ENCODE results near the gene BATF. TPM values are rescaled to one million over a fixed set of nuclear protein-coding genes. Genes with fewer than 3 reads are reported as not detected.

BATF gene
- polyA plus RNA-seq, 1 experiment = not detected

DNA sequence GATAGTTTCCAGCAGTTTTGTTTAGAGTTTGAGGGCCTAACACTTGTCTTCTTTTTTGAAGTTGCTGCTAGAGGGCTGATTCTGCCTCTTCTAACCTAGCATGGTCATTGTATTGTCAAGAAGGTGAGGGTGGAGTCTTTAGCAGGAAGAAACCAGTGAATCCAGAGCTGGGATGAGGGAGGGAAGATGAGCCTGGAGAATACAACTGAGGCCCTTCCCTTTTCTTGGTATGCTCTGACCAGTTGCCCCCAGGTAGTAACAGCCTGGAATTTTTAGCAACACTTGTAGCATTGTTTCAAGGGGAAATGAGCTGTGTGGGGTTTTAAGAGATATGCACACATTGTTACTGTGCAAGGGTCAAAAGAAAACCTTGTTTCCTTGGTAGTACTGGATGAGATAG lies 65.1 kb downstream of the BATF start:
- H3K27me3 ChIP-seq (ENCODE audit: control insufficient read depth, insufficient read depth, low read length) = peaks cover 8% of the 10 kb centered on the region
- POLR2A ChIA-PET = no interaction called here
- TF ChIP-seq, protein P1, sequence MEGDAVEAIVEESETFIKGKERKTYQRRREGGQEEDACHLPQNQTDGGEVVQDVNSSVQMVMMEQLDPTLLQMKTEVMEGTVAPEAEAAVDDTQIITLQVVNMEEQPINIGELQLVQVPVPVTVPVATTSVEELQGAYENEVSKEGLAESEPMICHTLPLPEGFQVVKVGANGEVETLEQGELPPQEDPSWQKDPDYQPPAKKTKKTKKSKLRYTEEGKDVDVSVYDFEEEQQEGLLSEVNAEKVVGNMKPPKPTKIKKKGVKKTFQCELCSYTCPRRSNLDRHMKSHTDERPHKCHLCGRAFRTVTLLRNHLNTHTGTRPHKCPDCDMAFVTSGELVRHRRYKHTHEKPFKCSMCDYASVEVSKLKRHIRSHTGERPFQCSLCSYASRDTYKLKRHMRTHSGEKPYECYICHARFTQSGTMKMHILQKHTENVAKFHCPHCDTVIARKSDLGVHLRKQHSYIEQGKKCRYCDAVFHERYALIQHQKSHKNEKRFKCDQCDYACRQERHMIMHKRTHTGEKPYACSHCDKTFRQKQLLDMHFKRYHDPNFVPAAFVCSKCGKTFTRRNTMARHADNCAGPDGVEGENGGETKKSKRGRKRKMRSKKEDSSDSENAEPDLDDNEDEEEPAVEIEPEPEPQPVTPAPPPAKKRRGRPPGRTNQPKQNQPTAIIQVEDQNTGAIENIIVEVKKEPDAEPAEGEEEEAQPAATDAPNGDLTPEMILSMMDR (IDR thresholded peaks at IDR 0.05; ENCODE audit: low read depth, low read length) = no peak
- CTCF ChIA-PET = interaction anchor here (1.0 to 1.1 kb wide), 2 partner anchors 11 to 27 kb away, joined by 3 to 4 read pairs; no protein-coding TSS in a partner anchor
- no peak overlapping the region for H3K27ac ChIP-seq (ENCODE audit: low read depth, low read length)
- peaks cover 4% of the 10 kb centered on the region for H3K9me3 ChIP-seq (ENCODE audit: control insufficient read depth, insufficient read depth, low read length)
- H3K4me3 ChIP-seq (ENCODE audit: low read depth, low read length) = no peak overlapping the region
- DNase-seq (ENCODE audit: low read depth, low spot score) = no peak

DNA sequence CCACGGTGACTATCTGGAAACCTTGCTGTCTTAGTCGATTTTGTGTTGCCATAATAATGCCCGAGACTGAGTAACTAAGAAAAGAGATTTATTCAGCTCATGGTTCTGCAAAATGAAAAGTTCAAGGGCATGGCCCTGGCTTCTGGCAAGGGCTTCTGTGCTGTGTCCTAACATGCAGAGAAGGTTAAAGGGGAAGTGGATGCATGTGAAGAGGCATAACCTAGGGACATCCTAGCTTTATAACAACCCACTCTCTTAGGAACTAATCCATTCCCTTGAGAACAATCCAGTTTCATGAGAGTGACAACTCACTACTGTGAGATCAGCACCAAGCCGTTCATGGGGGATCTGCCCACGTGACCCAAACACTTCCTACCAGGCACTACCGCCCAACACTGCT lies 67.7 kb downstream of the BATF start:
- ChIA-PET POLR2A (no interaction called here), CTCF (interaction anchor here (1.1 kb wide), 1 partner anchor 13 kb away, joined by 3 read pairs; no protein-coding TSS in a partner anchor)
- Histone ChIP-seq H3K27ac (ENCODE audit: low read depth, low read length) (no peak overlapping the region), H3K9me3 (ENCODE audit: control insufficient read depth, insufficient read depth, low read length) (peaks cover 4% of the 10 kb centered on the region), H3K4me3 (ENCODE audit: low read depth, low read length) (no peak overlapping the region), H3K27me3 (ENCODE audit: control insufficient read depth, insufficient read depth, low read length) (peaks cover 12% of the 10 kb centered on the region)
- no peak for DNase-seq (ENCODE audit: low read depth, low spot score)
- TF ChIP-seq, protein P1 (IDR thresholded peaks at IDR 0.05; ENCODE audit: low read depth, low read length) = no peak

DNA sequence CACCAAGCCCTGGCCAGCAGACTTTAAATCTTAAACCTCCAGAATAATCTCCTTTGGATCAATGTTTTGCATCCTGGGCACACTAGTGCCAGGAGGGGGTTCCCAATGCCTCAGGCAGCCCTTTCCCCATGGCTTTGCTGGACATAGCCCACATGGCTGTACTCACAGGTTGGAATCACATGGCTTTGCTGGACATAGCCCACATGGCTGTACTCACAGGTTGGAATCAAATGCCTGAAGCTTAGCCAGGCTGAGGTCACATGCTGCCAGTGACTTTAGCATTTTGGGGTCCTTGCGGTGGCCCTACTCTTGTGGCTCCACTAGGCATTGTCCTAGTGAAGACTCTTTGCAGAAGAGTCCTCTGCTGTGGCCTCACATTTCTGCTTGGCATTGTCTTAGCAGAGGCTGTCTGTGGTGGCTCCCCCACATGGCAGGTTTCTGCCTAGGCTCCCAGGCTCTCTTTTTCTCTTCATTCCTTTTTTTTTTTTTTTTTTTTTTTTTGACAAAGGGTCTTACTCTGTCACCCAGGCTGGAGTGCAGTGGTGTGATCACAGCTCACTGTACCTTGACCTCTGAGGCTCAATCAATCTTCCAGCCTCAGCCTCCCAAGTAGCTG lies 69.2 kb downstream of the BATF start:
- no peak for DNase-seq (ENCODE audit: low read depth, low spot score)
- TF ChIP-seq, protein P1 (IDR thresholded peaks at IDR 0.05; ENCODE audit: low read depth, low read length) = no peak
- POLR2A ChIA-PET = no interaction called here
- Histone ChIP-seq H3K27me3 (ENCODE audit: control insufficient read depth, insufficient read depth, low read length) (peaks cover 18% of the 10 kb centered on the region), H3K9me3 (ENCODE audit: control insufficient read depth, insufficient read depth, low read length) (peaks cover 4% of the 10 kb centered on the region), H3K4me3 (ENCODE audit: low read depth, low read length) (no peak overlapping the region), H3K27ac (ENCODE audit: low read depth, low read length) (no peak overlapping the region)
- CTCF ChIA-PET = no interaction called here

DNA sequence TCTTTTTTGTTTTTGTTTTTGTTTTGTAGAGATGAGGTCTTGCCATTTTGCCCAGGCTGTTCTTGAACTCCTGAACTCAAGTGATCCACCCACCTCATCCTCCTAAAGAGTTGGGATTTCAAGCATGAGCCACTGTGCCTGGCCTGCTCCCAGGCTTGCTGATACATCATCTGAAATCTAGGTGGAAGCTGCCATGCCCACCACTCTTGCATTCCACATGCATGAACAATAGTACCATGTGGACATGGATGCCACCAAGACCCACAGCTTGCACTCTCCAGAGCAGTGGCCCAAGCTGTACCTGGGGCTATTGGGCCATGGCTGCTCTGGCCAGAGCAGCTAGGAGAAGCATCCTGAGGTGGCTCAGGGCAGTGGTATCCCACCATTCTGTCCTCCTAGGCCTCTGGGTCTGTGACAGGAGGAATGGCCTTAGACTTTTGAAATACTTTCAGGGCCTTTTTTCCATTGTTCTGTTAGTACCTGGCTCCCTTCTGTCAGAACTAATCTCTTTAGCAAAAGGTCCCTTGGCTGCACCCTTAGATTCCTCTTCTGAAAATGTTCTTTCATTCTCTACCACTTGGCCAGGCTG lies 69.8 kb downstream of the BATF start:
- ChIA-PET CTCF (no interaction called here), POLR2A (no interaction called here)
- Histone ChIP-seq H3K9me3 (ENCODE audit: control insufficient read depth, insufficient read depth, low read length) (peaks cover 4% of the 10 kb centered on the region), H3K27ac (ENCODE audit: low read depth, low read length) (no peak overlapping the region), H3K4me3 (ENCODE audit: low read depth, low read length) (no peak overlapping the region), H3K27me3 (ENCODE audit: control insufficient read depth, insufficient read depth, low read length) (peaks cover 18% of the 10 kb centered on the region)
- TF ChIP-seq, protein P1 (IDR thresholded peaks at IDR 0.05; ENCODE audit: low read depth, low read length) = no peak
- DNase-seq (ENCODE audit: low read depth, low spot score) = no peak

DNA sequence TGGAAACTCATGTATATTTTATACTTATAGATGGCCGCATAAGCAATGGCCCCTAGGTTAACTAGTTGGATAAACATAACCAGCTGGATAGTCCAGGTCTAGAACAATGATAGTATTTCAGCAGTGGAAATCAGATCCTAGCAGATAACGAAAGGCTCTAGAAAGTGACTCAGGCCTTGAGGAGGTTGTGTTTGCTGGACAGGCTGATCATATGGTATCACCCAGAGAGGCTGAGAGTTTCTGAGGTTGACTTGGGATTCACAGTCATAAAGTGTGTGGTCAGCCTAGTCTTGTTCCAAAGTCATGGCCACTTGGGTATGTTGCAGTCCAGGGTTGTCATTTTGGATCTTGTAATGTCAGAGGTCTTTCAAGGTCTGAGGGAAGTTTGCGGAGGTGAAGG lies 73.0 kb downstream of the BATF start:
- TF ChIP-seq, protein P1 (IDR thresholded peaks at IDR 0.05; ENCODE audit: low read depth, low read length) = no peak
- no peak overlapping the region for H3K27ac ChIP-seq (ENCODE audit: low read depth, low read length)
- peaks cover 14% of the 10 kb centered on the region for H3K27me3 ChIP-seq (ENCODE audit: control insufficient read depth, insufficient read depth, low read length)
- no peak for DNase-seq (ENCODE audit: low read depth, low spot score)
- H3K4me3 ChIP-seq (ENCODE audit: low read depth, low read length) = no peak overlapping the region
- H3K9me3 ChIP-seq (ENCODE audit: control insufficient read depth, insufficient read depth, low read length) = peaks cover 4% of the 10 kb centered on the region
- ChIA-PET CTCF (no interaction called here), POLR2A (no interaction called here)

Measured in AG04450 (cell line).